ENCODE results near the gene ENGASE. TPM values are rescaled to one million over a fixed set of nuclear protein-coding genes. Genes with fewer than 3 reads are reported as not detected.

ENGASE gene
- total RNA-seq, 1 donor from 2014 or later, result 11.7 TPM

DNA sequence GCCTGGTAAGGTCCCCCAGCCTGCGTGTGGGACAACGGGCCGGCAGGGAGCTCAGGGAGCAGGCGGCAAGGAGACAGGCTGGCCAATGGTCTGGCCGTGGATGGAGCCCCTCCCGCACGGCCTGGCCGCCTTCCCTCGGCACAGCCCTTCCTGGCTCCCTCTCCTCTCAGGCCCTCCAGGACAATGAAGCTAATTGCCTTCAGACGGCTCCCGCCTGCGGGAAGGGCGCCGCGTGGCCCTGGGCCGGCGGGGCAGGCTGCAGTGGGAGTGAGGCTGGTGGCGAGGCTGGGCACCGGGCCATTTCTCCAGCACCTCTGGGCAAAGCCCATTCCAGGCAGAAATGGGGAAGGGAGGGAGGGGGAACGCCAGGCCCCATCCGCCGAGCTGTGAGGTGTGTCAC lies 50.9 kb downstream of the ENGASE start:
- Histone ChIP-seq H3K27me3 (no peaks in the 10 kb centered on the region), H4K20me1 (ENCODE audit: low read depth) (no peaks in the 10 kb centered on the region), H3K79me2 (ENCODE audit: low read depth) (no peaks in the 10 kb centered on the region), H3K36me3 (no peaks in the 10 kb centered on the region), H3F3A (ENCODE audit: low read depth) (no peaks in the 10 kb centered on the region), H3K4me1 (no peaks in the 10 kb centered on the region), H3K9me3 (ENCODE audit: low read depth) (no peaks in the 10 kb centered on the region), H3K27ac (no peak overlapping the region), H3K4me3 (no peak overlapping the region), H3K9ac (no peak overlapping the region), H3K4me2 (no peak overlapping the region), H2AFZ (replicated peaks) (no peak overlapping the region)
- no peak overlapping the region for H3K27ac Mint-ChIP-seq
- H3K27me3 Mint-ChIP-seq (ENCODE audit: insufficient read depth, low read depth), result peaks cover 10% of the 10 kb centered on the region
- peaks cover 2% of the 10 kb centered on the region for H3K9me3 Mint-ChIP-seq
- H3K36me3 Mint-ChIP-seq, result no peaks in the 10 kb centered on the region
- no peak overlapping the region for H3K4me3 Mint-ChIP-seq
- no peaks in the 10 kb centered on the region for H3K4me1 Mint-ChIP-seq
- TF ChIP-seq EZH2phosphoT487 (IDR thresholded peaks at IDR 0.05) (no peak), EZH2 (IDR thresholded peaks at IDR 0.05) (no peak)
- TF ChIP-seq, protein P1, sequence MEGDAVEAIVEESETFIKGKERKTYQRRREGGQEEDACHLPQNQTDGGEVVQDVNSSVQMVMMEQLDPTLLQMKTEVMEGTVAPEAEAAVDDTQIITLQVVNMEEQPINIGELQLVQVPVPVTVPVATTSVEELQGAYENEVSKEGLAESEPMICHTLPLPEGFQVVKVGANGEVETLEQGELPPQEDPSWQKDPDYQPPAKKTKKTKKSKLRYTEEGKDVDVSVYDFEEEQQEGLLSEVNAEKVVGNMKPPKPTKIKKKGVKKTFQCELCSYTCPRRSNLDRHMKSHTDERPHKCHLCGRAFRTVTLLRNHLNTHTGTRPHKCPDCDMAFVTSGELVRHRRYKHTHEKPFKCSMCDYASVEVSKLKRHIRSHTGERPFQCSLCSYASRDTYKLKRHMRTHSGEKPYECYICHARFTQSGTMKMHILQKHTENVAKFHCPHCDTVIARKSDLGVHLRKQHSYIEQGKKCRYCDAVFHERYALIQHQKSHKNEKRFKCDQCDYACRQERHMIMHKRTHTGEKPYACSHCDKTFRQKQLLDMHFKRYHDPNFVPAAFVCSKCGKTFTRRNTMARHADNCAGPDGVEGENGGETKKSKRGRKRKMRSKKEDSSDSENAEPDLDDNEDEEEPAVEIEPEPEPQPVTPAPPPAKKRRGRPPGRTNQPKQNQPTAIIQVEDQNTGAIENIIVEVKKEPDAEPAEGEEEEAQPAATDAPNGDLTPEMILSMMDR (IDR thresholded peaks at IDR 0.05), result no peak
- peak; percentile 39 for DNase-seq (ENCODE audit: low spot score)

GRCh38 chr17:79126139-79126538 lies 51.5 kb downstream of the ENGASE start:
- H3K27ac Mint-ChIP-seq, result no peak overlapping the region
- DNase-seq (ENCODE audit: low spot score), result peak; percentile 61
- TF ChIP-seq, protein P1 (IDR thresholded peaks at IDR 0.05), result peak; percentile 52
- no peak for TF ChIP-seq EZH2 (IDR thresholded peaks at IDR 0.05)

DNA sequence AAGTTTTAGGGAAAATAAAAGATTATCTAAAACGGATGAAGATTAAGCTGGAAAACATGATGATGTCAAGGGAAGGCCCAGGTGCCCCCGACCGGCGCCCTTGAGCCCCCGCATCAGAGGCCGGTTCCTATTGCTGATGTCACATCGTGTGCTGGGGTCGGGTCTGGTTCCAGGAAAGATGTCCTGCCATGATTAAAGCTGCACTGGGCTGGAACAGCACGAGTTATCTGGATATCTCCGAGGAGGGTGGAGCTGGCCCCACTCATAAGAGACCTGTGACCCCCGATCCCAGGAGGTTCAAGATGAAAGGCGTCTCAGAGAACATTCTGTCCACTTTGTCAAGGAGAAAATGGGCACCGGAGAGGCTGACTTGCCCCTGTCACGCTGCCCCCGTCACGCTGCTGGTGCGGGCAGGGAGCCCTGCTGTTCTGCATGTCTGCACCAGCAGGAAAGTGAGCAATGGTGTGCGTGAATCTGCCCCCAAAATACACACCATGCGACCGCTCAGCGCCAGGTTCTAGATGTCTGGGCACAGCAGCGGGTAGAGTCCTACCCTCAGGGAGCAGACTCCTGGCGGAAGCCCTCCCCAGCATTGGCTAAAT lies 53.0 kb downstream of the ENGASE start:
- TF ChIP-seq, protein P1 (IDR thresholded peaks at IDR 0.05), result no peak
- TF ChIP-seq EZH2 (IDR thresholded peaks at IDR 0.05), result no peak
- no peak for TF ChIP-seq EZH2phosphoT487 (IDR thresholded peaks at IDR 0.05)
- Mint-ChIP-seq H3K36me3 (no peaks in the 10 kb centered on the region), H3K4me3 (no peak overlapping the region), H3K27me3 (ENCODE audit: insufficient read depth, low read depth) (peaks cover 10% of the 10 kb centered on the region), H3K4me1 (peaks cover 10% of the 10 kb centered on the region), H3K27ac (peak overlapping the region; percentile 34), H3K9me3 (peaks cover 2% of the 10 kb centered on the region)
- Histone ChIP-seq H3K4me2 (no peak overlapping the region), H3K9ac (no peak overlapping the region), H3K27me3 (no peaks in the 10 kb centered on the region), H3K36me3 (no peaks in the 10 kb centered on the region), H3F3A (ENCODE audit: low read depth) (no peaks in the 10 kb centered on the region), H3K4me3 (no peak overlapping the region), H2AFZ (replicated peaks) (no peak overlapping the region), H4K20me1 (ENCODE audit: low read depth) (no peaks in the 10 kb centered on the region), H3K9me3 (ENCODE audit: low read depth) (no peaks in the 10 kb centered on the region), H3K79me2 (ENCODE audit: low read depth) (no peaks in the 10 kb centered on the region), H3K27ac (no peak overlapping the region), H3K4me1 (no peaks in the 10 kb centered on the region)
- no peak for DNase-seq (ENCODE audit: low spot score)

More at GRCh38 chr17:79126139-79126538, 51.5 kb downstream of the ENGASE start:
- H3K27ac ChIP-seq, result no peak overlapping the region
- H3K27me3 Mint-ChIP-seq (ENCODE audit: insufficient read depth, low read depth), result peaks cover 10% of the 10 kb centered on the region
- H3K9me3 ChIP-seq (ENCODE audit: low read depth), result no peaks in the 10 kb centered on the region
- H3K9ac ChIP-seq, result no peak overlapping the region
- no peaks in the 10 kb centered on the region for H3K4me1 ChIP-seq
- no peaks in the 10 kb centered on the region for H3K79me2 ChIP-seq (ENCODE audit: low read depth)
- H3K4me3 ChIP-seq, result no peak overlapping the region
- H4K20me1 ChIP-seq (ENCODE audit: low read depth), result no peaks in the 10 kb centered on the region
- peaks cover 3% of the 10 kb centered on the region for H3K4me1 Mint-ChIP-seq
- H3K36me3 Mint-ChIP-seq, result no peaks in the 10 kb centered on the region
- no peak overlapping the region for H3K4me3 Mint-ChIP-seq
- H3K9me3 Mint-ChIP-seq, result peaks cover 2% of the 10 kb centered on the region
- H3F3A ChIP-seq (ENCODE audit: low read depth), result no peaks in the 10 kb centered on the region
- H3K27me3 ChIP-seq, result no peaks in the 10 kb centered on the region
- no peak overlapping the region for H3K4me2 ChIP-seq
- H3K36me3 ChIP-seq, result no peaks in the 10 kb centered on the region
- no peak overlapping the region for H2AFZ ChIP-seq (replicated peaks)

Data from neural progenitor cell (in vitro differentiated cells).